K562 (cell line): ENCODE measurements around the gene WNT7A. TPM values are rescaled to one million over a fixed set of nuclear protein-coding genes. Genes with fewer than 3 reads are reported as not detected.

Experiments used
- ATAC-seq: fragments of 200-7000 bp; cut with Tn5 transposase; 3 replicates; pipeline ENCODE4 v1.9.1; 2020; ENCODE audit warnings: moderate library complexity
- BruUV-seq: library from RNA; stranded (reverse); fragments of 400-500 nt; replicated peaks from 2 replicates; lab custom pipeline; 2021; lab: Mats Ljungman, UMichigan
- CTCF ChIA-PET: fragments of 300-600 bp; formaldehyde crosslinking; extraction: SDS; loops from one replicate; lab custom pipeline; 2021; ENCODE audit warnings: low intra/inter-chr PET ratio; lab: Yijun Ruan, JAX
- POLR2A ChIA-PET: fragments of 300-600, 350-650 bp; sonication (Branson Sonifier 250); formaldehyde crosslinking; extraction: SDS; loops from one replicate; lab custom pipeline; 2021; ENCODE audit warnings: antibody characterized with exemption, inconsistent platforms; lab: Yijun Ruan, JAX
- DNase-seq, 4 experiments: peaks; one replicate each; pipeline versions ENCODE4 v3.0.0 to v3.0.0-alpha.2; 2011 to 2018; ENCODE audit warnings: low spot score in 3 of 4, mixed read lengths in 3 of 4; ENCODE audit errors: extremely low read depth in 1 of 4
- FAIRE-seq: peaks from 2 replicates; lab custom pipeline; 2011; peaks lifted over from hg19 to GRCh38; lab: Jason Lieb, UNC
- H2AFZ ChIP-seq: 2 replicates; pipeline ENCODE4 v1.6.0; 2011; ENCODE audit warnings: low read depth, low read length, control low read depth, inconsistent platforms
- H3K27ac ChIP-seq: fragments of 200-600 bp; 3 replicates; pipeline ENCODE4 v1.8.0; 2011; ENCODE audit warnings: low read depth, mild to moderate bottlenecking, control low read depth, inconsistent platforms, low read length, moderate library complexity, mixed read lengths; ENCODE audit errors: extremely low read depth
- H3K27me3 ChIP-seq, 2 experiments: fragments of 300-600 bp in 1 of 2; 2 replicates in 1 of 2; 3 replicates in 1 of 2; pipeline versions ENCODE4 v1.6.0 to v1.8.0; 2011; ENCODE audit warnings: inconsistent platforms in 2 of 2, low read length in 2 of 2, mild to moderate bottlenecking in 1 of 2, mixed read lengths in 1 of 2, moderate library complexity in 1 of 2; ENCODE audit not compliant: control insufficient read depth in 2 of 2, insufficient read depth in 2 of 2
- H3K36me3 ChIP-seq: fragments of 300-600 bp; 3 replicates; pipeline ENCODE4 v1.8.0; 2011; ENCODE audit warnings: mild to moderate bottlenecking, low read length, inconsistent platforms; ENCODE audit not compliant: control insufficient read depth, insufficient read depth
- H3K4me1 ChIP-seq, 2 experiments: fragments of 200-600 bp in 1 of 2; replicated peaks in 1 of 2; 2 replicates in 1 of 2; 3 replicates in 1 of 2; pipeline versions ENCODE4 v1.5.1 to v1.8.0; 2011; ENCODE audit warnings: inconsistent platforms in 2 of 2, low read length in 2 of 2, mild to moderate bottlenecking in 1 of 2, mixed read lengths in 1 of 2, moderate library complexity in 1 of 2; ENCODE audit not compliant: control insufficient read depth in 2 of 2, insufficient read depth in 2 of 2
- H3K4me2 ChIP-seq: 2 replicates; pipeline ENCODE4 v1.6.1; 2011; ENCODE audit warnings: low read length, control low read depth, inconsistent platforms, mixed read lengths; ENCODE audit not compliant: insufficient read depth
- H3K4me3 ChIP-seq: fragments of 200-600 bp; sonication (generic), shearing (Covaris generic); 2 replicates; pipeline ENCODE4 v1.5.1; 2016; ENCODE audit warnings: control low read depth, inconsistent platforms
- H3K79me2 ChIP-seq: fragments of 200-600 bp; 3 replicates; pipeline ENCODE4 v1.8.0; 2011; ENCODE audit warnings: low read length, inconsistent platforms; ENCODE audit not compliant: control insufficient read depth, insufficient read depth
- H3K9ac ChIP-seq, 2 experiments: 2 replicates each; pipeline versions ENCODE4 v1.6.0 to v1.6.1; 2011; ENCODE audit warnings: low read depth in 2 of 2, low read length in 2 of 2, control low read depth in 1 of 2, inconsistent platforms in 1 of 2, mild to moderate bottlenecking in 1 of 2, mixed read lengths in 1 of 2; ENCODE audit not compliant: insufficient read depth in 1 of 2
- H3K9me1 ChIP-seq: one replicate; pipeline ENCODE4 v1.6.0; 2011; ENCODE audit warnings: inconsistent platforms, mild to moderate bottlenecking, low read length, moderate library complexity; ENCODE audit not compliant: control insufficient read depth, insufficient read depth
- H3K9me3 ChIP-seq: replicated peaks from 2 replicates; pipeline ENCODE4 v1.5.1; 2011; ENCODE audit warnings: low read depth, low read length, inconsistent platforms; ENCODE audit not compliant: control insufficient read depth, insufficient read depth
- H4K20me1 ChIP-seq: replicated peaks from 2 replicates; pipeline ENCODE4 v1.6.1; 2011; ENCODE audit warnings: low read length, inconsistent platforms, mixed read lengths; ENCODE audit not compliant: control insufficient read depth, insufficient read depth
- BRD9 ChIP-seq: fragments of 450-650 bp; IDR thresholded peaks from 2 replicates; pipeline ENCODE4 v1.6.1; 2018; ENCODE audit warnings: low read depth; ENCODE audit not compliant: partially characterized antibody
- HIVEP1 ChIP-seq: fragments of 250-450 bp; sonication (Bioruptor Pico); IDR thresholded peaks from 2 replicates; pipeline ENCODE4 v1.4.0; 2020; ENCODE audit warnings: mild to moderate bottlenecking
- NRF1 ChIP-seq, 2 experiments: fragments of 450-650 bp; IDR thresholded peaks in 1 of 2; conservative IDR thresholded peaks in 1 of 2; 2 replicates each; pipeline ENCODE4 v1.6.1; 2014; ENCODE audit warnings: mild to moderate bottlenecking in 2 of 2
- ZBTB11 ChIP-seq, 3 experiments: fragments of 200-800 bp in 1 of 3; fragments of 250-450 bp in 1 of 3; fragments of 450-650 bp in 1 of 3; sonication (Bioruptor Pico) in 1 of 3; sonication (Bioruptor generic) in 1 of 3; formaldehyde crosslinking in 1 of 3; IDR thresholded peaks; 2 replicates each; pipeline versions ENCODE4 v1.6.1 to v1.8.0; 2016 to 2022; ENCODE audit warnings: mild to moderate bottlenecking in 2 of 3, missing genetic modification characterization in 2 of 3, missing compliant biosample characterization in 1 of 3, moderate library complexity in 1 of 3
- ZNF175 ChIP-seq: fragments of 200-800 bp; sonication (Bioruptor generic); IDR thresholded peaks from 2 replicates; pipeline ENCODE4 v1.6.1; 2016; ENCODE audit warnings: low read depth, mild to moderate bottlenecking, missing genetic modification characterization, missing compliant biosample characterization
- WGBS: fragments of 100-300 bp; shearing (Covaris generic); methylation state at CpG from one replicate; pipeline ENCODE4 v1.1.6; 2016; ENCODE audit warnings: low coverage, mixed read lengths; ENCODE audit not compliant: insufficient coverage; ENCODE audit errors: missing lambda C conversion rate; 5-methylcytosine and 5-hydroxymethylcytosine counted together
- in situ Hi-C: fragments of 300-500 bp; cut with MboI; formaldehyde crosslinking; loops from 4 replicates; pipeline ENCODE4 v1.15.0; 2018; ENCODE audit warnings: inconsistent platforms, mixed read lengths
- intact Hi-C: fragments of 100-400 bp; cut with micrococcal nuclease; formaldehyde crosslinking; loops from 2 replicates; pipeline ENCODE4 v1.14.2; 2022
- polyA plus RNA-seq, 8 experiments: library from polyadenylated mRNA; depleted of rRNA in 4 of 8; stranded (reverse) in 5 of 8; unstranded in 3 of 8; fragments of >200 nt; fragmentation: Nextera tagmentation in 2 of 8; fragmentation: Illumina TruSeq in 1 of 8; extraction: Ambion mirVana in 2 of 8; extraction: Trizol in 1 of 8; gene quantifications; 2 replicates each; pipeline versions ENCODE4 v1.2.1 to v1.2.3, GENCODE V29; 2011 to 2014; ENCODE audit warnings: inconsistent platforms in 1 of 8, missing spikeins in 1 of 8
- total RNA-seq, 7 experiments: library from RNA; depleted of rRNA in 6 of 7; stranded (reverse); fragments of >200 nt in 6 of 7; fragmentation: Illumina TruSeq in 2 of 7; extraction: Trizol in 2 of 7; gene quantifications; 2 replicates each; pipeline versions ENCODE4 v1.2.1 to v1.2.3, GENCODE V29; 2011 to 2021; ENCODE audit warnings: low replicate concordance in 1 of 7

The WNT7A gene
- total and polyA plus RNA-seq, 9 of the 15 experiments (the other 6 are each of a cell fraction or from before 2014, with no cell fraction given): 0.03 TPM; not detected in 8

- Histone ChIP-seq H4K20me1 (peaks cover 11% of the 10 kb centered on the region; the same call in 1 of the 2 replicates), H3K9ac (no peak overlapping the region), H3K27ac (no peak overlapping the region), H3K4me1 (no peaks in the 10 kb centered on the region), H3K4me2 (no peak overlapping the region), H3K9me1 (no peaks in the 10 kb centered on the region), H3K36me3 (no peaks in the 10 kb centered on the region), H3K9me3 (no peaks in the 10 kb centered on the region), H2AFZ (no peak overlapping the region), H3K79me2 (no peaks in the 10 kb centered on the region), H3K27me3 (peaks cover 3 to 52% of the 10 kb centered on the region in 2 experiments; a peak in 2 of 5 replicates), H3K4me3 (no peak overlapping the region)
- ATAC-seq (no peak), DNase-seq (no peak), FAIRE-seq (no peak)
- intact Hi-C loops: no loop called here
- CTCF ChIA-PET: no interaction called here
- no TSS peak for BruUV-seq
- 0% methylated on average over 9 of the region's 9 CpGs for WGBS
- POLR2A ChIA-PET: interaction anchor here (0.6 to 1.6 kb wide), 3 partner anchors 8 to 9 kb away, joined by 3 read pairs; no protein-coding TSS in a partner anchor
- TF ChIP-seq BRD9 (no peak), ZNF175 (CRISPR knock-in tag) (no peak), NRF1 (conservative IDR thresholded peaks at IDR 0.05 in 1 of 2, IDR thresholded peaks at IDR 0.05 in 1 of 2) (no peak), HIVEP1 (CRISPR knock-in tag) (no peak)
- in situ Hi-C loops: no loop called here
Measured at GRCh38 chr3:13828501-13829265, 51.2 kb downstream of the WNT7A start.

DNA sequence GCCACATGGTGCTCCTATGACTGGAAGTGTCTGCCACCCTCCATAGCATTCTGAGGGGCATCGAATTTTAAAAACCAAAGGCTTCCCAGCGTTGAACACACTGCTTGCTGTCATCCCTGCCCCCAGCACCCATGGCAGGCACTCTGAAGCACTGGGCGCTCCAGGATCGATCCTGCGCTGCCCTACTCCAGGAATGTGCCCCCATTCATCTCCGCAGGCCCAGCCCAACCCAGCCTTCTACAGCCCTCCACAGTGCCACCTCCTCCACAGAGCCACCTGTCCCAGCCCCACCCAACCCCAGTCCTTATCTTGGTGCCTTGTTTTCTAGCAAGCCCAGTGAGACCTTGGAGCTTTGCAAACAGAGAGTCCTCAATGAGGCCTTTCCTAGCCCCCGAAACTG lies 52.2 kb downstream of the WNT7A start:
- Histone ChIP-seq H3K79me2 (no peaks in the 10 kb centered on the region), H3K4me3 (no peak overlapping the region), H3K27me3 (peaks cover 3 to 48% of the 10 kb centered on the region in 2 experiments; a peak in 2 of 5 replicates), H2AFZ (no peak overlapping the region), H3K9ac (no peak overlapping the region), H3K9me1 (no peaks in the 10 kb centered on the region), H4K20me1 (peaks cover 11% of the 10 kb centered on the region; the same call in 1 of the 2 replicates), H3K4me2 (no peak overlapping the region), H3K36me3 (no peaks in the 10 kb centered on the region), H3K4me1 (no peaks in the 10 kb centered on the region), H3K9me3 (no peaks in the 10 kb centered on the region), H3K27ac (no peak overlapping the region)
- BruUV-seq: no TSS peak
- intact Hi-C loops (no loop called here), in situ Hi-C loops (no loop called here)
- POLR2A ChIA-PET: interaction anchor here (0.6 to 1.6 kb wide), 4 partner anchors 7 to 19 kb away, joined by 3 read pairs; no protein-coding TSS in a partner anchor
- no peak for TF ChIP-seq ZBTB11 (CRISPR knock-in tag; IDR thresholded peaks at IDR 0.05)
- CTCF ChIA-PET: no interaction called here
- ATAC-seq (no peak), DNase-seq (no peak), FAIRE-seq (no peak)
- WGBS: 3% methylated on average over 7 of the region's 7 CpGs
